ENCODE data around the gene TRPC6. TPM values are rescaled to one million over a fixed set of nuclear protein-coding genes. Genes with fewer than 3 reads are reported as not detected.
"Not testable (repeated sequence)": the region's sequence is repeated elsewhere in the genome, so short reads cannot be mapped to it uniquely, and the experiment has no call there.

Gene TRPC6
- polyA plus RNA-seq, 4 donors, result 7.0 to 10.0 (median 9.2) TPM

GRCh38 chr11:101523634-101524260 is 60.1 kb downstream of the TRPC6 start:
- DNase-seq (ENCODE audit: low read depth in 4 of 4, low spot score in 3 of 4), result no peak

- no peak for DNase-seq (ENCODE audit: low read depth in 4 of 4, low spot score in 3 of 4)
Observed at GRCh38 chr11:101523193-101523592, 60.6 kb downstream of the TRPC6 start.

- no peak for DNase-seq (ENCODE audit: low read depth in 4 of 4, low spot score in 3 of 4)
Observed at GRCh38 chr11:101521821-101522220, 62.0 kb downstream of the TRPC6 start.

GRCh38 chr11:101516546-101516945 is 67.3 kb downstream of the TRPC6 start:
- DNase-seq (ENCODE audit: low read depth in 4 of 4, low spot score in 3 of 4), result no peak

- DNase-seq (ENCODE audit: low read depth in 4 of 4, low spot score in 3 of 4), result no peak
Observed at GRCh38 chr11:101511065-101511464, 72.7 kb downstream of the TRPC6 start.

GRCh38 chr11:101510591-101510990 is 73.2 kb downstream of the TRPC6 start:
- DNase-seq (ENCODE audit: low read depth in 4 of 4, low spot score in 3 of 4), result no peak

GRCh38 chr11:101509922-101510321 is 73.9 kb downstream of the TRPC6 start:
- DNase-seq (ENCODE audit: low read depth in 4 of 4, low spot score in 3 of 4), result no peak

- DNase-seq (ENCODE audit: low read depth in 4 of 4, low spot score in 3 of 4), result no peak
Observed at GRCh38 chr11:101508370-101508769, 75.4 kb downstream of the TRPC6 start.

- DNase-seq (ENCODE audit: low read depth in 4 of 4, low spot score in 3 of 4), result no peak
Observed at GRCh38 chr11:101498891-101499290, 84.9 kb downstream of the TRPC6 start.

GRCh38 chr11:101497291-101497690 is 86.5 kb downstream of the TRPC6 start:
- DNase-seq (ENCODE audit: low read depth in 4 of 4, low spot score in 3 of 4), result no peak

GRCh38 chr11:101487775-101488174 is 96.0 kb downstream of the TRPC6 start:
- DNase-seq (ENCODE audit: low read depth in 4 of 4, low spot score in 3 of 4), result no peak

- DNase-seq (ENCODE audit: low read depth in 4 of 4, low spot score in 3 of 4), result no peak
Observed at GRCh38 chr11:101482556-101483124, 101.2 kb downstream of the TRPC6 start.

GRCh38 chr11:101478587-101479369 is 105.0 kb downstream of the TRPC6 start:
- DNase-seq (ENCODE audit: low read depth in 4 of 4, low spot score in 3 of 4), result no peak

GRCh38 chr11:101477926-101478325 is 105.9 kb downstream of the TRPC6 start:
- no peak for DNase-seq (ENCODE audit: low read depth in 4 of 4, low spot score in 3 of 4)

GRCh38 chr11:101476191-101476590 is 107.6 kb downstream of the TRPC6 start:
- DNase-seq (ENCODE audit: low read depth in 4 of 4, low spot score in 3 of 4), result no peak

- DNase-seq (ENCODE audit: low read depth in 4 of 4, low spot score in 3 of 4), result no peak
Observed at GRCh38 chr11:101475699-101476098, 108.1 kb downstream of the TRPC6 start.

GRCh38 chr11:101474666-101475065 is 109.1 kb downstream of the TRPC6 start:
- DNase-seq (ENCODE audit: low read depth in 4 of 4, low spot score in 3 of 4), result no peak

- DNase-seq (ENCODE audit: low read depth in 4 of 4, low spot score in 3 of 4), result no peak
Observed at GRCh38 chr11:101470881-101471520, 112.8 kb downstream of the TRPC6 start.

GRCh38 chr11:101470419-101470818 is 113.4 kb downstream of the TRPC6 start:
- DNase-seq (ENCODE audit: low read depth in 4 of 4, low spot score in 3 of 4), result no peak

- DNase-seq (ENCODE audit: low read depth in 4 of 4, low spot score in 3 of 4), result no peak
Observed at GRCh38 chr11:101466352-101466751, 117.5 kb downstream of the TRPC6 start.

GRCh38 chr11:101464388-101464787 is 119.4 kb downstream of the TRPC6 start:
- not testable (repeated sequence) for DNase-seq (ENCODE audit: low read depth in 4 of 4, low spot score in 3 of 4)

Data from right renal pelvis (tissue), 4 donors.